ENCODE data around the gene ATXN7. TPM values are rescaled to one million over a fixed set of nuclear protein-coding genes. Genes with fewer than 3 reads are reported as not detected.

The ATXN7 gene
- total RNA-seq, 4 donors from 2014 or later = 48.5 to 80.3 (median 75.2) TPM

- TF ChIP-seq POLR2A (IDR thresholded peaks at IDR 0.05) (no peak), CTCF (IDR thresholded peaks at IDR 0.05) (no peak)
- no peaks in the 10 kb centered on the region for H3K27me3 ChIP-seq
- no peak overlapping the region for H3K27ac ChIP-seq
- no peak for DNase-seq
- H3K4me1 ChIP-seq = no peaks in the 10 kb centered on the region
- H3K36me3 ChIP-seq = peaks cover 0 to 27% (median 0%) of the 10 kb centered on the region in 3 donors
- no peaks in the 10 kb centered on the region for H3K9me3 ChIP-seq
- no peak overlapping the region for H3K4me3 ChIP-seq
Measured at GRCh38 chr3:63922491-63923199, 59.0 kb downstream of the ATXN7 start.

- no peaks in the 10 kb centered on the region for H3K27me3 ChIP-seq
- no peak overlapping the region for H3K27ac ChIP-seq
- no peaks in the 10 kb centered on the region for H3K9me3 ChIP-seq
- no peak for DNase-seq
- H3K4me1 ChIP-seq = peaks cover 0 to 4% (median 0%) of the 10 kb centered on the region in 4 donors
- no peak overlapping the region for H3K4me3 ChIP-seq
- TF ChIP-seq CTCF (IDR thresholded peaks at IDR 0.05) (no peak), POLR2A (IDR thresholded peaks at IDR 0.05) (no peak)
- H3K36me3 ChIP-seq = peaks cover 0 to 11% (median 0%) of the 10 kb centered on the region in 3 donors
Measured at GRCh38 chr3:63926309-63926708, 62.6 kb downstream of the ATXN7 start.

GRCh38 chr3:63927422-63928280, 64.0 kb downstream of the ATXN7 start:
- H3K4me1 ChIP-seq = peaks cover 0 to 4% (median 2%) of the 10 kb centered on the region in 4 donors

GRCh38 chr3:63931290-63931689, 67.6 kb downstream of the ATXN7 start:
- H3K4me3 ChIP-seq = no peak overlapping the region
- H3K36me3 ChIP-seq = no peaks in the 10 kb centered on the region
- peaks cover 0 to 15% (median 8%) of the 10 kb centered on the region in 4 donors for H3K4me1 ChIP-seq
- DNase-seq = no peak
- no peak overlapping the region for H3K27ac ChIP-seq
- TF ChIP-seq CTCF (IDR thresholded peaks at IDR 0.05) (no peak), POLR2A (IDR thresholded peaks at IDR 0.05) (no peak)
- no peaks in the 10 kb centered on the region for H3K27me3 ChIP-seq
- H3K9me3 ChIP-seq = no peaks in the 10 kb centered on the region

More at GRCh38 chr3:63927422-63928280, 64.0 kb downstream of the ATXN7 start:
- no peaks in the 10 kb centered on the region for H3K9me3 ChIP-seq
- TF ChIP-seq CTCF (IDR thresholded peaks at IDR 0.05) = no peak
- no peak for TF ChIP-seq POLR2A (IDR thresholded peaks at IDR 0.05)
- no peak overlapping the region for H3K4me3 ChIP-seq
- H3K27ac ChIP-seq = peak overlapping the region in 2 of 4 donors; percentile 23 to 67
- DNase-seq = no peak
- H3K36me3 ChIP-seq = peaks cover 0 to 11% (median 0%) of the 10 kb centered on the region in 3 donors
- H3K27me3 ChIP-seq = no peaks in the 10 kb centered on the region

- Histone ChIP-seq H3K9me3 (no peaks in the 10 kb centered on the region), H3K4me3 (no peak overlapping the region), H3K27me3 (no peaks in the 10 kb centered on the region), H3K4me1 (peaks cover 0 to 17% (median 11%) of the 10 kb centered on the region in 4 donors), H3K27ac (no peak overlapping the region), H3K36me3 (no peaks in the 10 kb centered on the region)
- TF ChIP-seq CTCF (IDR thresholded peaks at IDR 0.05) (no peak), POLR2A (IDR thresholded peaks at IDR 0.05) (no peak)
- no peak for DNase-seq
Measured at GRCh38 chr3:63932509-63933212, 69.0 kb downstream of the ATXN7 start.

Data from Peyer's patch (tissue), 4 donors.